Epithelial cell of esophagus (primary cell): ENCODE results near the gene CDCA4.
A peak's percentile ranks its signal among the peaks of the same experiment; 100 is the strongest.

ENCODE experiments used
- DNase-seq: peaks from one replicate; pipeline ENCODE4 v3.0.0; 2010; ENCODE audit warnings: low read depth
- H3K4me3 ChIP-seq: 2 replicates; pipeline ENCODE4 v1.5.1; 2011; ENCODE audit warnings: mild to moderate bottlenecking, low read length, control low read depth
- CTCF ChIP-seq: IDR thresholded peaks from 2 replicates; pipeline ENCODE4 v1.5.1; 2011; ENCODE audit warnings: low read depth, mild to moderate bottlenecking, low read length, control low read depth, inconsistent platforms; ENCODE audit not compliant: insufficient read depth; ENCODE audit errors: missing control alignments

The CDCA4 gene

GRCh38 chr14:105015242-105015641, 5.6 kb downstream of the CDCA4 start:
- DNase-seq: no peak

GRCh38 chr14:105014631-105015030, 6.3 kb downstream of the CDCA4 start:
- no peak for DNase-seq
- no peak for TF ChIP-seq CTCF

More at GRCh38 chr14:105015242-105015641, 5.6 kb downstream of the CDCA4 start:
- no peak for TF ChIP-seq CTCF
- no peak overlapping the region for H3K4me3 ChIP-seq

GRCh38 chr14:105014032-105014431, 6.9 kb downstream of the CDCA4 start:
- DNase-seq: no peak
- TF ChIP-seq CTCF: no peak
- no peak overlapping the region for H3K4me3 ChIP-seq

More at GRCh38 chr14:105014631-105015030, 6.3 kb downstream of the CDCA4 start:
- H3K4me3 ChIP-seq: no peak overlapping the region

GRCh38 chr14:105013150-105013785, 7.6 kb downstream of the CDCA4 start:
- DNase-seq: no peak
- TF ChIP-seq CTCF: peak; percentile 25
- H3K4me3 ChIP-seq: no peak overlapping the region

GRCh38 chr14:105012171-105012985, 8.5 kb downstream of the CDCA4 start:
- no peak overlapping the region for H3K4me3 ChIP-seq
- peak; percentile 52 for DNase-seq
- TF ChIP-seq CTCF: peak; percentile 57

GRCh38 chr14:105011312-105011990, 9.4 kb downstream of the CDCA4 start:
- DNase-seq: no peak
- H3K4me3 ChIP-seq: no peak overlapping the region
- no peak for TF ChIP-seq CTCF
